Activated naive CD4-positive, alpha-beta T cell treated with anti-CD3 and anti-CD28 coated beads, Interleukin-2, amount 10 ng/mL, durations not matched to agents 7 days and 5 days (primary cell): ENCODE measurements around the gene SNX4.
"Not testable (repeated sequence)": the region's sequence is repeated elsewhere in the genome, so short reads cannot be mapped to it uniquely, and the experiment has no call there.

Experiments used
- CTCF ChIA-PET: fragments of 350-600 bp; sonication (Branson Sonifier 250); formaldehyde crosslinking; loops from one replicate; lab custom pipeline; 2021; ENCODE audit warnings: antibody characterized with exemption; lab: Charles Lee
- DNase-seq: peaks from one replicate; pipeline ENCODE4 v3.0.0-alpha.2; 2020
- H3K27ac Mint-ChIP-seq: one replicate; pipeline ENCODE4 v1.8.0; 2021; ENCODE audit warnings: mild to moderate bottlenecking, moderate library complexity, mixed read lengths
- H3K27me3 Mint-ChIP-seq: one replicate; pipeline ENCODE4 v1.8.0; 2021; ENCODE audit warnings: mild to moderate bottlenecking, mixed read lengths
- H3K36me3 Mint-ChIP-seq: one replicate; pipeline ENCODE4 v1.8.0; 2021; ENCODE audit warnings: mixed read lengths
- H3K4me1 Mint-ChIP-seq: one replicate; pipeline ENCODE4 v1.8.0; 2021; ENCODE audit warnings: mixed read lengths
- H3K4me3 Mint-ChIP-seq: one replicate; pipeline ENCODE4 v1.8.0; 2021; ENCODE audit warnings: mild to moderate bottlenecking, moderate library complexity, mixed read lengths
- H3K9me3 Mint-ChIP-seq: one replicate; pipeline ENCODE4 v1.8.0; 2021; ENCODE audit warnings: mixed read lengths

Gene SNX4

GRCh38 chr3:125519678-125520562, at the start of gene SNX4:
Gene SNX4, minus strand, starts transcription at chr3:125520202. Its CDS starts 30 bp downstream, at chr3:125520172.
- H3K4me1 Mint-ChIP-seq = peaks cover 30% of the 10 kb centered on the region
- no peaks in the 10 kb centered on the region for H3K9me3 Mint-ChIP-seq
- peak within 1 kb of the TSS; percentile 90 for H3K27ac Mint-ChIP-seq
- DNase-seq = peak; percentile 94
- peaks cover 7% of the 10 kb centered on the region for H3K27me3 Mint-ChIP-seq
- CTCF ChIA-PET = interaction anchor here (0.6 to 1.5 kb wide), 3 partner anchors 17 to 65 kb away, joined by 3 to 4 read pairs (median 3); no protein-coding TSS in a partner anchor
- peak within 1 kb of the TSS; percentile 95 for H3K4me3 Mint-ChIP-seq
- H3K36me3 Mint-ChIP-seq = peaks cover 16% of the 10 kb centered on the region

GRCh38 chr3:125556314-125556713, 36.3 kb upstream of the SNX4 start:
- peaks cover 17% of the 10 kb centered on the region for H3K36me3 Mint-ChIP-seq
- H3K4me1 Mint-ChIP-seq = no peaks in the 10 kb centered on the region
- no peak overlapping the region for H3K27ac Mint-ChIP-seq
- CTCF ChIA-PET = no interaction called here
- no peaks in the 10 kb centered on the region for H3K9me3 Mint-ChIP-seq
- DNase-seq = no peak
- no peaks in the 10 kb centered on the region for H3K27me3 Mint-ChIP-seq
- H3K4me3 Mint-ChIP-seq = no peak overlapping the region

- no peak overlapping the region for H3K4me3 Mint-ChIP-seq
- CTCF ChIA-PET = no interaction called here
- peaks cover 13% of the 10 kb centered on the region for H3K36me3 Mint-ChIP-seq
- H3K9me3 Mint-ChIP-seq = no peaks in the 10 kb centered on the region
- H3K27ac Mint-ChIP-seq = no peak overlapping the region
- no peak for DNase-seq
- H3K27me3 Mint-ChIP-seq = no peaks in the 10 kb centered on the region
- H3K4me1 Mint-ChIP-seq = no peaks in the 10 kb centered on the region
These were observed 32.4 kb upstream of the SNX4 start for GRCh38 chr3:125552401-125552800.

- CTCF ChIA-PET = no interaction called here
These were observed 8.9 kb upstream of the SNX4 start for GRCh38 chr3:125528920-125529319.

GRCh38 chr3:125525153-125525552, 5.2 kb upstream of the SNX4 start:
- peaks cover 9% of the 10 kb centered on the region for H3K4me1 Mint-ChIP-seq
- H3K36me3 Mint-ChIP-seq = peaks cover 8% of the 10 kb centered on the region
- CTCF ChIA-PET = no interaction called here

More at GRCh38 chr3:125528920-125529319, 8.9 kb upstream of the SNX4 start:
- Mint-ChIP-seq H3K27ac (no peak overlapping the region), H3K27me3 (peaks cover 4% of the 10 kb centered on the region), H3K36me3 (peaks cover 15% of the 10 kb centered on the region), H3K4me1 (no peaks in the 10 kb centered on the region), H3K4me3 (no peak overlapping the region), H3K9me3 (no peaks in the 10 kb centered on the region)
- no peak for DNase-seq

GRCh38 chr3:125520563-125520919, 539 bp upstream of the SNX4 start:
- Mint-ChIP-seq H3K27ac (peak overlapping the region; percentile 90), H3K4me3 (peak overlapping the region; percentile 95), H3K36me3 (peaks cover 15% of the 10 kb centered on the region), H3K4me1 (peaks cover 30% of the 10 kb centered on the region)
- H3K9me3 Mint-ChIP-seq, H3K27me3 Mint-ChIP-seq, DNase-seq: not testable (repeated sequence)
- CTCF ChIA-PET = interaction anchor here (0.7 to 1.5 kb wide), 2 partner anchors 18 to 65 kb away, joined by 3 read pairs; no protein-coding TSS in a partner anchor

More at GRCh38 chr3:125525153-125525552, 5.2 kb upstream of the SNX4 start:
- Mint-ChIP-seq H3K4me3 (no peak overlapping the region), H3K9me3 (no peaks in the 10 kb centered on the region), H3K27me3 (peaks cover 7% of the 10 kb centered on the region), H3K27ac (no peak overlapping the region)
- no peak for DNase-seq

- peaks cover 33% of the 10 kb centered on the region for H3K4me1 Mint-ChIP-seq
- no peak overlapping the region for H3K27ac Mint-ChIP-seq
- H3K36me3 Mint-ChIP-seq = peaks cover 31% of the 10 kb centered on the region
- CTCF ChIA-PET = no interaction called here
- DNase-seq = no peak
- H3K9me3 Mint-ChIP-seq = no peaks in the 10 kb centered on the region
- H3K27me3 Mint-ChIP-seq = no peaks in the 10 kb centered on the region
- H3K4me3 Mint-ChIP-seq = no peak overlapping the region
These were observed 4.6 kb downstream of the SNX4 start for GRCh38 chr3:125515421-125515820.

GRCh38 chr3:125513490-125514115, 6.4 kb downstream of the SNX4 start:
- no peak for DNase-seq
- peaks cover 3% of the 10 kb centered on the region for H3K9me3 Mint-ChIP-seq
- H3K4me1 Mint-ChIP-seq = peaks cover 22% of the 10 kb centered on the region
- no peak overlapping the region for H3K4me3 Mint-ChIP-seq
- H3K36me3 Mint-ChIP-seq = peaks cover 43% of the 10 kb centered on the region
- CTCF ChIA-PET = no interaction called here
- H3K27me3 Mint-ChIP-seq = no peaks in the 10 kb centered on the region
- H3K27ac Mint-ChIP-seq = no peak overlapping the region

- Mint-ChIP-seq H3K4me3 (no peak overlapping the region), H3K36me3 (peaks cover 50% of the 10 kb centered on the region), H3K27ac (no peak overlapping the region), H3K27me3 (no peaks in the 10 kb centered on the region), H3K4me1 (peaks cover 17% of the 10 kb centered on the region), H3K9me3 (peaks cover 10% of the 10 kb centered on the region)
- CTCF ChIA-PET = interaction anchor here (0.7 to 1.3 kb wide), 2 partner anchors 611 to 1952 kb away, joined by 3 to 4 read pairs; no protein-coding TSS in a partner anchor
- no peak for DNase-seq
These were observed 7.7 kb downstream of the SNX4 start for GRCh38 chr3:125512135-125512920.

GRCh38 chr3:125511420-125512118, 8.4 kb downstream of the SNX4 start:
- H3K4me1 Mint-ChIP-seq = peaks cover 13% of the 10 kb centered on the region
- peak overlapping the region; percentile 6 for H3K27ac Mint-ChIP-seq
- H3K9me3 Mint-ChIP-seq = peaks cover 13% of the 10 kb centered on the region
- H3K4me3 Mint-ChIP-seq = no peak overlapping the region
- H3K36me3 Mint-ChIP-seq = peaks cover 52% of the 10 kb centered on the region
- CTCF ChIA-PET = interaction anchor here (0.7 to 1.3 kb wide), 2 partner anchors 611 to 1952 kb away, joined by 3 to 4 read pairs; no protein-coding TSS in a partner anchor
- no peaks in the 10 kb centered on the region for H3K27me3 Mint-ChIP-seq
- no peak for DNase-seq

- H3K4me1 Mint-ChIP-seq = peaks cover 6% of the 10 kb centered on the region
- peaks cover 13% of the 10 kb centered on the region for H3K9me3 Mint-ChIP-seq
- H3K27me3 Mint-ChIP-seq = no peaks in the 10 kb centered on the region
- H3K27ac Mint-ChIP-seq = no peak overlapping the region
- peaks cover 57% of the 10 kb centered on the region for H3K36me3 Mint-ChIP-seq
- no peak overlapping the region for H3K4me3 Mint-ChIP-seq
- DNase-seq = no peak
- CTCF ChIA-PET = no interaction called here
These were observed 12.9 kb downstream of the SNX4 start for GRCh38 chr3:125507128-125507527.

- Mint-ChIP-seq H3K4me3 (no peak overlapping the region), H3K27ac (no peak overlapping the region), H3K27me3 (no peaks in the 10 kb centered on the region), H3K9me3 (no peaks in the 10 kb centered on the region), H3K36me3 (peaks cover 20% of the 10 kb centered on the region), H3K4me1 (no peaks in the 10 kb centered on the region)
- no peak for DNase-seq
- CTCF ChIA-PET = no interaction called here
These were observed 21.4 kb downstream of the SNX4 start for GRCh38 chr3:125498630-125499029.

- no peaks in the 10 kb centered on the region for H3K9me3 Mint-ChIP-seq
- H3K27me3 Mint-ChIP-seq = no peaks in the 10 kb centered on the region
- no peak overlapping the region for H3K4me3 Mint-ChIP-seq
- H3K27ac Mint-ChIP-seq = no peak overlapping the region
- DNase-seq = no peak
- CTCF ChIA-PET = no interaction called here
- peaks cover 21% of the 10 kb centered on the region for H3K36me3 Mint-ChIP-seq
- no peaks in the 10 kb centered on the region for H3K4me1 Mint-ChIP-seq
These were observed 23.3 kb downstream of the SNX4 start for GRCh38 chr3:125496701-125497100.
